NCI-H460 (cell line): Measurements from ENCODE around the gene PRSS23. TPM values are rescaled to one million over a fixed set of nuclear protein-coding genes. Genes with fewer than 3 reads are reported as not detected.

Experiments used
- DNase-seq: peaks from one replicate; pipeline ENCODE4 v3.0.0-alpha.2; 2016; ENCODE audit warnings: low read depth; ENCODE audit errors: extremely low read depth
- total RNA-seq: library from RNA; depleted of rRNA; stranded (reverse); fragments of >200 nt; shearing (Covaris generic); gene quantifications from 2 replicates; pipeline ENCODE4 v1.2.3, GENCODE V29; 2014

The PRSS23 gene
- total RNA-seq, 1 experiment from 2014 or later = 180 TPM

GRCh38 chr11:86787656-86788055 is 12.7 kb upstream of the PRSS23 start:
- DNase-seq = no peak

- DNase-seq = no peak
Measured at GRCh38 chr11:86790195-86790725, 10.1 kb upstream of the PRSS23 start.

- DNase-seq = no peak
Measured at GRCh38 chr11:86790867-86791849, 9.2 kb upstream of the PRSS23 start.

- DNase-seq = no peak
Measured at GRCh38 chr11:86792150-86792549, 8.2 kb upstream of the PRSS23 start.

- DNase-seq = no peak
Measured at GRCh38 chr11:86793307-86793706, 7.0 kb upstream of the PRSS23 start.

GRCh38 chr11:86795511-86795910 is 4.8 kb upstream of the PRSS23 start:
- DNase-seq = no peak

GRCh38 chr11:86795949-86796348 is 4.4 kb upstream of the PRSS23 start:
- no peak for DNase-seq

GRCh38 chr11:86797133-86797532 is 3.2 kb upstream of the PRSS23 start:
- no peak for DNase-seq

GRCh38 chr11:86798988-86799387 is 1.4 kb upstream of the PRSS23 start:
- DNase-seq = peak; percentile 46

GRCh38 chr11:86799680-86800075 is 664 bp upstream of the PRSS23 start:
- DNase-seq = peak; percentile 51

- no peak for DNase-seq
Measured at GRCh38 chr11:86800960-86801272, 574 bp downstream of the PRSS23 start.

- no peak for DNase-seq
Measured at GRCh38 chr11:86801364-86801763, 1.0 kb downstream of the PRSS23 start.

GRCh38 chr11:86802146-86802545 is 1.8 kb downstream of the PRSS23 start:
- DNase-seq = no peak

- peak; percentile 62 for DNase-seq
Measured at GRCh38 chr11:86802601-86803051, 2.3 kb downstream of the PRSS23 start.

- DNase-seq = no peak
Measured at GRCh38 chr11:86803136-86804045, 3.0 kb downstream of the PRSS23 start.

- DNase-seq = no peak
Measured at GRCh38 chr11:86804951-86805350, 4.6 kb downstream of the PRSS23 start.

- DNase-seq = no peak
Measured at GRCh38 chr11:86805873-86806310, 5.5 kb downstream of the PRSS23 start.

- DNase-seq = no peak
Measured at GRCh38 chr11:86806903-86807302, 6.6 kb downstream of the PRSS23 start.

GRCh38 chr11:86807360-86807759 is 7.0 kb downstream of the PRSS23 start:
- DNase-seq = no peak

- no peak for DNase-seq
Measured at GRCh38 chr11:86809561-86809960, 9.2 kb downstream of the PRSS23 start.

GRCh38 chr11:86810288-86810687 is 9.9 kb downstream of the PRSS23 start:
- DNase-seq = no peak
